HL-60/S4 (cell line): Measurements from ENCODE around the gene RBM43.
"Not testable (repeated sequence)": the region's sequence is repeated elsewhere in the genome, so short reads cannot be mapped to it uniquely, and the experiment has no call there.

Experiments used
- in situ Hi-C: fragments of 300-500 bp; cut with MboI; formaldehyde crosslinking; loops from 2 replicates; pipeline ENCODE4 v1.14.3; 2022; ENCODE audit warnings: low sequenced_read_pairs

The RBM43 gene

DNA sequence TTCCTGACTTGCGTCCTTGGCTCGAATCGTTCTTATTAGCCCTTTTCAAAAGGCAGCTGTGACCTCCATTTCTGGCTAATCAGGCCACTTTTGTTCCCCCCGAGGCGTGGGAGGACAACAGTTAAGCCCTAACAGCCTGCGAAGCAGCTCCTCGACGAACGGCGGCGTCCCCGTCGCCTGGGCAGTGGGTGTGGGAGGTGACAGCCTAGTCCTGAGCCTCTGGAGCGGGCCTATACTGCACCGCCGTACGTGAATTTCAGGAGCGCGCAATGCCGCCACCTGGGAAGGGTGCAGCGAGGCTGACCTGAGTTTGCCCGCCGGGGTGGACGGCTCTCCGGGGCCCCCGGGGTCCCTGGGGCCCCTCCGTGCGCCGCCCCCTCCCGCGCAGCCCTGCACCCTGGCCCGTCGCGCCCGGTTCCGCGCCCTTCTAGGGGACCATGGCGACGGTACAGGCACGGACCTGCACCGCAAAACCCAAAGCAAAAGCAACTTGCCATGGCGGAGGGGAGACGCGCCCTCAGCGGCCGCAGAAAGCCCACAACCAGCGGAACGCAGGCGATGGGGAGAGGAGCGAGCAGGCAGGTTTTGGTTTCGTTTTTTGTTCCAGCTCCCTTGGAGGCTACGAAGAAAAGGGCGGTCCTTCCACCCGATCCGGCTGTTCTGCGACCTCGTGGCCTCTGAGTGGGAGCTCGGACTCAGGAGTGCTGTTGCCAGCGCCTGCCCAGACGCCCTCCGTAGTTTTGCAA is at the start of gene RBM43:
Gene RBM43, minus strand, starts transcription at position 633 of the 746 bp plus-strand sequence. Its CDS starts 136 bp downstream, at position 497.
- in situ Hi-C loops = no loop called here

GRCh38 chr2:151310313-151310712 is 48.6 kb upstream of the RBM43 start:
- in situ Hi-C loops = not testable (repeated sequence)

DNA sequence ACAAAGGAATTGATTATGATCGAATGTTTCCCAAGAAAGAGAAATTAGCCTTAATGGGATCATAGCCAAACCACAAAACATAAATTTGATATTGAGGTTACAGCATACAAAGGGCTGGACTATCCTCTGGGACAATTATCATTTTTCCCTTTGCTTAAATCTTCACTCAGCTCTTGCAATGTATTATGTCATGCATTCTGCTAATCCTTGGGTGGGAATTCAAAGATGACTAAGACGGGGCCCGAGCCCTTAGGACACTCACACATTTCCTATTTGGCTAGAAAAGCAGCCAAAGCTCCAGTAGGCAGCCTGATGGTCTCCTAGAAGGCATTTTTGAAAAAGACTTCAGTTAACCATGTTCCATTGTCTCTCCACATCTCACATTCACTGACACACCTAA is 45.0 kb upstream of the RBM43 start:
- in situ Hi-C loops = no loop called here

DNA sequence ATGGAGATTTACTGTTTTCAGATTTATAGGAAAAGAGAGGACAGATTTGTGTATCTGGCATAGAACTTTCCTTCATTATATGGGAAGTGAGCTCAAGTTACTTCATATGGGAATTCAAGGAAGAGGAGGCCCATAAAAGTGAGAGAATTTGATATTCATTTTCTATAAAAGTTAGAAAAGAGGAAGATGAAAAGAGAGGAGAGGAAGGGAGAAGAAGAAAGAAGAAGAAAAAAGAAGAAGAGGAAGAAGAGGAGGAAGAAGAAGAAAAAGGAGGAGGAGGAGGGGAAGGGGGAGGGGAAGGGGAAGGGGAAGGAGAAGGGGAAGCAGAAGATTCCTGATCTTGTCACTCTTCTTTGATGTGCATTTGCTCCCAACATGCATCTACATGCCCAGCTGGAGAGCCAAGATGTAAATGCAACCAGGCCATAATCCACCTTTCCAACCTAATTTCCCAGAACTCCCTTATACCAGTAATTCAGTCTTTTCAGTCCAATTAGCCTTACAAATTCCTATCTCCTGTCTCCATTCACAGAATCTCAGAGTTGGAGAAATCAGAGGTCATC is 43.5 kb upstream of the RBM43 start:
- in situ Hi-C loops = no loop called here

GRCh38 chr2:151302879-151303278 is 41.2 kb upstream of the RBM43 start:
- in situ Hi-C loops = no loop called here

GRCh38 chr2:151302404-151302803 is 40.7 kb upstream of the RBM43 start:
- in situ Hi-C loops = no loop called here

DNA sequence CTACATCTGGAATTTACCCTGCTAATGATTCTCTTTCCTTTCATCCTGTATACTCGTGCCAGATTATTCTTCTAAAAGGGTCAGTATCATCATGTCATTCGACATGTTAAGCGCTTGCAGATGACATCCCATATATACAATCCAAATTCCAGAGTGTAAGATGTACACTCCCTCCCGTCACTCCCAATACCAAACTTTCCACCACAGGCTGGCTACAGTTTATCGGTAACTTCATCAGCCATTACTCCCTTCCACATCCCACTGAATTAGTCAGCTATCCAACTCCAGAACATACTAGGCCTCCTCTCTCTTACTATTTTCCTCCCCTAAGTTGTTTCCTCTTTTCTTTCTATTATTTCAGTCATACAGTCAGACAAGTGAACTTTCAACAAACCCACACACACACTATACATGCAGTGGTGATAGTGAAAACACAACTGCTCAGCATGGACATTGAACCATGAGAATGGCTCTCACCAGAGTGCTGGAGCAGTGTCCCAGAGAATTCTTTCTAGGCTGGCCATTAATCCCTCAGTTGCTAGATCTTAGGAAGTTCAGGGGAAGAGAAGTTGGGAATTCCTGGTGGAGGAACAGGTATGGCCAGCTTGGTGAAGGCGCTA is 38.4 kb upstream of the RBM43 start:
- in situ Hi-C loops = no loop called here

- in situ Hi-C loops = no loop called here
Measured at GRCh38 chr2:151297882-151298281, 36.2 kb upstream of the RBM43 start.

DNA sequence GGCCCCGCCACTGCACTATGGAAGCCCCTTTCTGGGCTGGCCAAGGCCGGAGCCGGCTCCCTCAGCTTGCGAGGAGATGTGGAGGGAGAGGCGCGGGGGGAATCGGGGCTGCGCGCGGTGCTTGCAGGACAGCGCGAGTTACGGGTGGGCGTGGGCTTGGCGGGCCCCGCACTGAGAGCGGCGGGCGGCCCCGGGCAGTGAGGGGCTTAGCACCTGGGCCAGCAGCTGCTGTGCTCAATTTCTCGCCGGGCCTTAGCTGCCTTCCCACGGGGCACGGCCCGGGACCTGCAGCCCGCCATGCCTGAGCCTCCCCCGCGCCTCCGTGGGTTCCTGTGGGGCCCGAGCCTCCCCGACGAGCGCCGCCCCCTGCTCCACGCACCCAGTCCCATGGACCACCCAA is 34.3 kb upstream of the RBM43 start:
- in situ Hi-C loops = not testable (repeated sequence)

DNA sequence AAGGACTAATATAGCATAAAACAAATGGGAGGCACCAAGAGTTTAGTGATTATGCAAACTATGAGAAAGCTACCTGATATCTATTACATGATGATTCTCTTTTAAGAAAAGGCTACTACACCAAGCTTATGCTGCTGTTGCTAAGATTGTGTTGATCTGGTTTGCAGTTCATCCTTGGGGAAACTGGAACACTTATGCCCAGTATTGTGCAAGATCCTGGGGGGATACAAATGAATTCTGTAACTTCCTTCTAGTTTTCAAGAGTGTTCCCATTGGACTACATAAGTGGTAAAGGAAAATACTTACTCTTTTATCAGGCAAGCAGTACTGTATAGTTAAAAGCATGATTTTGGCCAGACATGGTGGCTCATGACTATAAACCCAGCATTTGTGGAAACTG is 30.9 kb upstream of the RBM43 start:
- in situ Hi-C loops = no loop called here

GRCh38 chr2:151292141-151292540 is 30.5 kb upstream of the RBM43 start:
- in situ Hi-C loops = no loop called here

GRCh38 chr2:151291224-151291623 is 29.6 kb upstream of the RBM43 start:
- in situ Hi-C loops = no loop called here

GRCh38 chr2:151289972-151290866 is 28.6 kb upstream of the RBM43 start:
- in situ Hi-C loops = no loop called here

GRCh38 chr2:151287513-151288250 is 26.0 kb upstream of the RBM43 start:
- in situ Hi-C loops = no loop called here

GRCh38 chr2:151282401-151282800 is 20.7 kb upstream of the RBM43 start:
- in situ Hi-C loops = no loop called here

DNA sequence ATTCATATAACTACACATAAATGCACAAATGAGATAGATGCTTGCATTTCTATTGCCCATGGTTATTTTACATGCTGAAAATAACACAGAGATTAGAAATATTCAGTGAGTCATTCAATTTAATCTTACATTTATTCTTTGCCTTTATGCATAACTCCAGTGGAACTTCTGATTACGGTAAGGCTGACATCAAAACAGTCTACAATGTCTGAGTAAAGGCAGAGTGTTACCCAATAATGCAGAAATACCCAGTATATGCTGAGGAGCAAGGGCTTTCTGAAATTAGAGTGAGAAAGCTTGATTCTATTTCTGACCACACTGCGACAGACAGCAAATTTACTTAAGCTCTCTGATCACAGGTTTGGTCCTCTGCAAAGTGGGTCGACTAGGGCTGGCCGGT is 18.6 kb upstream of the RBM43 start:
- in situ Hi-C loops = no loop called here

DNA sequence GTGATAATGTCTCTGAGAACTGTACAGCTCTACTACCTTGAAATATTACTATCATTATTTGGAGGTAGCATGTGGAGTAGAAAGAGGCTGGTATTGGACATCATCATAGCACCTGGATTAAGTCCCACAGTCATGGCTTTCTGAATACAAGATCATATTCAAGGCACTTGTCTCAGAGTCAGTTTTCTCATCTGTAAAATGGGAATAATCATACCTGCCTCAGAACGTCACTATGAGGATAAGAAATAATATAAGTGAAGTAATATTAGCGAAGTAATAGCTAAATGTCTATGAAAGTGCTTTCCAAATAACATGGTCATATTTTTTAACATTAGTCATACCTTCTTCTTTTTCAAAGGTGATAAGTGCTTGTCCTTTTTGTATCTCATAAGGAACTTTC is 16.8 kb upstream of the RBM43 start:
- in situ Hi-C loops = no loop called here

DNA sequence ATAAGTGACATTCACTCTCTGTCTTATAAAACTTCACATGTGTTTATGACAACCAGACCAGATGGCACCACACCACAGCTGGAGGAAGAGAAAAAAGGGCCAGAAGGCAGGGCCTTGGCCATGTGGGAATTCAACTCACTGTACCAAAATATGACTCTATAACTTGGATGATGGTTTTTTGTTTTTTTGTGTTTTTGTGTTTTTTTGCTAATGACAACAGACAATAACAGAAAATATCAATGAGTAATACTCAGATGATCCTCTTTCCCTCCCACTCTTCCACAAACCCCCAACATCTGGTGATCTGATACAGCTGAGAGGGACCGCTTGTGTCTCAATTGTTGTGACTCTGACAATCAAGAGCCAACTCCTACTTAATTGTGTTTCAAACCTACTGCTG is 15.4 kb upstream of the RBM43 start:
- in situ Hi-C loops = no loop called here

GRCh38 chr2:151275291-151275690 is 13.6 kb upstream of the RBM43 start:
- in situ Hi-C loops = no loop called here

- in situ Hi-C loops = no loop called here
Measured at GRCh38 chr2:151271824-151272223, 10.2 kb upstream of the RBM43 start.
